Endothelial cell of umbilical vein (primary cell): ENCODE measurements around the gene OR56A3. TPM values are rescaled to one million over a fixed set of nuclear protein-coding genes. Genes with fewer than 3 reads are reported as not detected.

ENCODE experiments used
- BruUV-seq: library from RNA; stranded (reverse); fragments of 400-500 nt; replicated peaks from 2 replicates; lab custom pipeline; 2021; lab: Mats Ljungman, UMichigan
- CTCF ChIA-PET: fragments of 300-600, 350-600 bp; sonication (Branson Sonifier 250); formaldehyde crosslinking; loops from one replicate; lab custom pipeline; 2021; ENCODE audit warnings: antibody characterized with exemption, inconsistent platforms; lab: Charles Lee
- POLR2A ChIA-PET: fragments of 300-600, 350-600 bp; sonication (Branson Sonifier 250); formaldehyde crosslinking; loops from one replicate; lab custom pipeline; 2021; ENCODE audit warnings: antibody characterized with exemption, inconsistent platforms; lab: Charles Lee
- DNase-seq: peaks from one replicate; pipeline ENCODE4 v3.0.0-alpha.2; 2011; ENCODE audit warnings: low read depth, low spot score
- FAIRE-seq: peaks from 2 replicates; lab custom pipeline; 2011; peaks lifted over from hg19 to GRCh38; lab: Jason Lieb, UNC
- H2AFZ ChIP-seq: 2 replicates; pipeline ENCODE4 v1.6.0; 2012; ENCODE audit warnings: low read depth, low read length, control low read depth, inconsistent platforms
- H3K27ac ChIP-seq: 2 replicates; pipeline ENCODE4 v1.5.1; 2011; ENCODE audit warnings: low read depth, mild to moderate bottlenecking, control low read depth, low read length, moderate library complexity; ENCODE audit not compliant: insufficient read depth
- H3K27me3 ChIP-seq, 2 experiments: 2 replicates each; pipeline versions ENCODE4 v1.6.0 to v1.6.1; 2011; ENCODE audit warnings: low read length in 2 of 2, mixed read lengths in 1 of 2; ENCODE audit not compliant: control insufficient read depth in 2 of 2, insufficient read depth in 2 of 2
- H3K36me3 ChIP-seq, 2 experiments: 2 replicates in 1 of 2; 3 replicates in 1 of 2; pipeline ENCODE4 v1.5.1; 2011; ENCODE audit warnings: low read length in 2 of 2, mild to moderate bottlenecking in 1 of 2, moderate library complexity in 1 of 2; ENCODE audit not compliant: control insufficient read depth in 2 of 2, insufficient read depth in 2 of 2; ENCODE audit errors: extremely low read depth in 1 of 2
- H3K4me1 ChIP-seq: 3 replicates; pipeline ENCODE4 v1.5.1; 2011; ENCODE audit warnings: mild to moderate bottlenecking, low read length; ENCODE audit not compliant: control insufficient read depth, insufficient read depth; ENCODE audit errors: extremely low read depth
- H3K4me2 ChIP-seq: 2 replicates; pipeline ENCODE4 v1.6.1; 2011; ENCODE audit warnings: low read length, control low read depth, mixed read lengths; ENCODE audit not compliant: insufficient read depth
- H3K4me3 ChIP-seq, 3 experiments: fragments of 200-600 bp in 1 of 3; sonication (generic), shearing (Covaris generic) in 1 of 3; replicated peaks in 1 of 3; 2 replicates each; pipeline ENCODE4 v1.5.1; 2011 to 2016; ENCODE audit warnings: control low read depth in 3 of 3, low read length in 3 of 3, mild to moderate bottlenecking in 2 of 3, inconsistent platforms in 1 of 3, low read depth in 1 of 3, moderate library complexity in 1 of 3; ENCODE audit not compliant: insufficient read depth in 1 of 3
- H3K79me2 ChIP-seq: 2 replicates; pipeline ENCODE4 v1.6.0; 2012; ENCODE audit warnings: low read length, inconsistent platforms; ENCODE audit not compliant: control insufficient read depth, insufficient read depth
- H3K9ac ChIP-seq: replicated peaks from 2 replicates; pipeline ENCODE3; 2011; ENCODE audit warnings: low read length, control low read depth; ENCODE audit not compliant: insufficient read depth; ENCODE audit errors: extremely low read depth
- H3K9me1 ChIP-seq: replicated peaks from 3 replicates; pipeline ENCODE4 v1.6.0; 2011; ENCODE audit warnings: mild to moderate bottlenecking, low read length; ENCODE audit not compliant: control insufficient read depth, insufficient read depth; ENCODE audit errors: extremely low read depth
- H3K9me3 ChIP-seq: replicated peaks from 2 replicates; pipeline ENCODE4 v1.5.1; 2012; ENCODE audit warnings: low read length, inconsistent platforms; ENCODE audit not compliant: control insufficient read depth, insufficient read depth
- H4K20me1 ChIP-seq: replicated peaks from 2 replicates; pipeline ENCODE3; 2011; ENCODE audit warnings: mild to moderate bottlenecking, low read length; ENCODE audit not compliant: control insufficient read depth, insufficient read depth; ENCODE audit errors: extremely low read depth
- EZH2 ChIP-seq: IDR thresholded peaks from 2 replicates; pipeline ENCODE4 v1.6.1; 2012; ENCODE audit warnings: borderline replicate concordance, low read depth, mild to moderate bottlenecking, moderate library complexity, low read length, inconsistent platforms; ENCODE audit not compliant: severe bottlenecking
- FOS ChIP-seq: IDR thresholded peaks from 2 replicates; pipeline ENCODE4 v1.6.1; 2011; ENCODE audit warnings: mild to moderate bottlenecking, low read length, moderate library complexity, borderline replicate concordance; ENCODE audit not compliant: insufficient read depth
- GATA2 ChIP-seq: IDR thresholded peaks from 2 replicates; pipeline ENCODE4 v1.7.0; 2011; ENCODE audit warnings: low read depth, mild to moderate bottlenecking, moderate library complexity, mixed read lengths, low read length; ENCODE audit not compliant: insufficient read length, insufficient read depth
- JUN ChIP-seq: IDR thresholded peaks from 2 replicates; pipeline ENCODE4 v1.6.1; 2011; ENCODE audit warnings: borderline replicate concordance, low read depth; ENCODE audit not compliant: insufficient read length, insufficient read depth
- MYC ChIP-seq: IDR thresholded peaks from one replicate; pipeline ENCODE4 v1.6.1; 2011; ENCODE audit warnings: mild to moderate bottlenecking, low read depth, low read length
- POLR2A ChIP-seq: IDR thresholded peaks from 2 replicates; pipeline ENCODE4 v1.6.1; 2012; ENCODE audit warnings: low read depth, mild to moderate bottlenecking, control low read depth, low read length
- POLR2AphosphoS5 ChIP-seq: IDR thresholded peaks from 2 replicates; pipeline ENCODE4 v1.6.1; 2012; ENCODE audit warnings: low read depth, mild to moderate bottlenecking, control low read depth, low read length, moderate library complexity; ENCODE audit not compliant: insufficient read depth
- dilution Hi-C: fragments of 300-500 bp; cut with MboI; formaldehyde crosslinking; loops from one replicate; pipeline ENCODE4 v1.15.0; 2019; ENCODE audit warnings: low sequenced_read_pairs; ENCODE audit not compliant: extremely low pct_ligation_motif_present
- intact Hi-C: fragments of 100-400 bp; cut with micrococcal nuclease; formaldehyde crosslinking; loops from one replicate; pipeline ENCODE4 v1.10.0; 2022
- polyA plus RNA-seq, 4 experiments: library from polyadenylated mRNA; depleted of rRNA in 3 of 4; stranded (reverse) in 3 of 4; unstranded in 1 of 4; fragments of >200 nt; gene quantifications; 2 replicates each; pipeline versions ENCODE4 v1.2.1 to v1.2.3, GENCODE V29; 2011 to 2012; ENCODE audit warnings: missing spikeins in 1 of 4
- total RNA-seq: library from RNA; stranded (reverse); gene quantifications from 2 replicates; pipeline ENCODE4 v1.2.3, GENCODE V29; 2021
- TF ChIP-seq, protein P1 (sequence below), 2 donors: IDR thresholded peaks; 1 replicate in 1 of 2; 2 replicates in 1 of 2; pipeline ENCODE4 v1.5.1; 2011; ENCODE audit warnings: low read length in 2 of 2, mild to moderate bottlenecking in 2 of 2, moderate library complexity in 2 of 2, control low read depth in 1 of 2, inconsistent platforms in 1 of 2, low read depth in 1 of 2; ENCODE audit not compliant: insufficient read depth in 1 of 2; ENCODE audit errors: extremely low read depth in 1 of 2
- TF ChIP-seq, protein P2 (sequence below): IDR thresholded peaks from 2 replicates; pipeline ENCODE4 v1.6.1; 2011; ENCODE audit not compliant: insufficient read depth, insufficient read length

Gene OR56A3
- total and polyA plus RNA-seq, 2 donors (not counting 3 experiments of a cell fraction or from before 2014, with no cell fraction given) = not detected

DNA sequence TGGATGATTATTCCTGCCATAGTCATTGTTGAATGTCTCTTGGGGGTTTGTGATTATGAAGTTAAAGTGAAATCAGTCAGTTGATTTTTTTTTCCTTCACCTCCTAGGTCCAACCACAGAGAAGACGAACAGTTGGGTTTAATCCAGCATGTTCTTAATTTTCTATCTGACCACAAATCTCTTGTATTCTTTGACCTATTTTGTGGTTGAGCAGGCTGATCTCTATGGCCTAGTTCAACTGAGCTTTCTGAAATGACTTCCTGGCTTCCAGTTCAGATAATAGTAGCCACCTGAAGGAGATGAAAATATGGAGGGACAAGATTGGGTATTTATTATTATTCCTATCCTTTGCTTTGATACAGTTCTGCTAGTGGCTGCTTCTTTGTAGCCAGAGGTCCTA is 31.5 kb downstream of the OR56A3 start:
- Histone ChIP-seq H3K9ac (no peak overlapping the region), H3K27me3 (no peaks in the 10 kb centered on the region), H3K36me3 (no peaks in the 10 kb centered on the region), H3K4me1 (no peaks in the 10 kb centered on the region), H4K20me1 (no peaks in the 10 kb centered on the region), H3K79me2 (no peaks in the 10 kb centered on the region), H3K4me3 (no peak overlapping the region), H3K9me1 (no peaks in the 10 kb centered on the region), H2AFZ (no peak overlapping the region), H3K4me2 (no peak overlapping the region), H3K9me3 (no peaks in the 10 kb centered on the region), H3K27ac (no peak overlapping the region)
- intact Hi-C loops (no loop called here), dilution Hi-C loops (no loop called here)
- ChIA-PET POLR2A (no interaction called here), CTCF (no interaction called here)
- no peak for TF ChIP-seq GATA2
- TF ChIP-seq, protein P1, sequence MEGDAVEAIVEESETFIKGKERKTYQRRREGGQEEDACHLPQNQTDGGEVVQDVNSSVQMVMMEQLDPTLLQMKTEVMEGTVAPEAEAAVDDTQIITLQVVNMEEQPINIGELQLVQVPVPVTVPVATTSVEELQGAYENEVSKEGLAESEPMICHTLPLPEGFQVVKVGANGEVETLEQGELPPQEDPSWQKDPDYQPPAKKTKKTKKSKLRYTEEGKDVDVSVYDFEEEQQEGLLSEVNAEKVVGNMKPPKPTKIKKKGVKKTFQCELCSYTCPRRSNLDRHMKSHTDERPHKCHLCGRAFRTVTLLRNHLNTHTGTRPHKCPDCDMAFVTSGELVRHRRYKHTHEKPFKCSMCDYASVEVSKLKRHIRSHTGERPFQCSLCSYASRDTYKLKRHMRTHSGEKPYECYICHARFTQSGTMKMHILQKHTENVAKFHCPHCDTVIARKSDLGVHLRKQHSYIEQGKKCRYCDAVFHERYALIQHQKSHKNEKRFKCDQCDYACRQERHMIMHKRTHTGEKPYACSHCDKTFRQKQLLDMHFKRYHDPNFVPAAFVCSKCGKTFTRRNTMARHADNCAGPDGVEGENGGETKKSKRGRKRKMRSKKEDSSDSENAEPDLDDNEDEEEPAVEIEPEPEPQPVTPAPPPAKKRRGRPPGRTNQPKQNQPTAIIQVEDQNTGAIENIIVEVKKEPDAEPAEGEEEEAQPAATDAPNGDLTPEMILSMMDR (IDR thresholded peaks at IDR 0.05; ENCODE audit: extremely low read depth in 1 of 2, insufficient read depth in 1 of 2, low read depth in 1 of 2, low read length in 2 of 2) = no peak
- no peak for TF ChIP-seq FOS
- TF ChIP-seq POLR2AphosphoS5 = no peak
- no peak for TF ChIP-seq MYC
- no peak for TF ChIP-seq JUN
- no TSS peak for BruUV-seq
- FAIRE-seq = no peak
- DNase-seq = no peak

DNA sequence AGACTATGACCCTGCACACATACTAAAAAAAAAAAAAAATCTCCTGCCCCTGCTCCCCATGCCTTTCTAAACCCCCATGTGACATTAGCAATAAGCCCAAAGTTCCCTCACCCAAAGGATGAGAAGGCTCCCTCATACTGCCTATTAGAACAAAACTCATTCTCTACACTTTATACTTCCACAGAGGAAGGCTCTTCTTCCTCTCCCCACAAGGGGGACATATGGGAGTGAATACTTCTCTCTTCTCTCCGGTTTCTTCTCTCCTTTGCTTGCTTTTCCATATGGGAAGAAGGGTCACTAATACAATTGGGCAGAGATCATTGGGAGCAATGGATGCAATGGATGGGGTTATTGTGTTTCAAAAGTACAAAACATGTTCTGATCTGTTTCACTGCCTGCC is 41.4 kb downstream of the OR56A3 start:
- dilution Hi-C loops (no loop called here), intact Hi-C loops (no loop called here)
- Histone ChIP-seq H3K9me3 (no peaks in the 10 kb centered on the region), H2AFZ (no peak overlapping the region), H3K9me1 (no peaks in the 10 kb centered on the region), H3K4me3 (no peak overlapping the region), H3K79me2 (no peaks in the 10 kb centered on the region), H3K27me3 (no peaks in the 10 kb centered on the region), H4K20me1 (no peaks in the 10 kb centered on the region), H3K4me1 (no peaks in the 10 kb centered on the region), H3K36me3 (no peaks in the 10 kb centered on the region), H3K9ac (no peak overlapping the region), H3K4me2 (no peak overlapping the region), H3K27ac (no peak overlapping the region)
- FAIRE-seq = no peak
- no peak for DNase-seq
- BruUV-seq = no TSS peak
- POLR2A ChIA-PET = no interaction called here
- TF ChIP-seq MYC (no peak), GATA2 (no peak), FOS (no peak), EZH2 (no peak), POLR2A (no peak), POLR2AphosphoS5 (no peak), JUN (no peak)
- TF ChIP-seq, protein P1 (IDR thresholded peaks at IDR 0.05; ENCODE audit: extremely low read depth in 1 of 2, insufficient read depth in 1 of 2, low read depth in 1 of 2, low read length in 2 of 2) = no peak
- TF ChIP-seq, protein P2, sequence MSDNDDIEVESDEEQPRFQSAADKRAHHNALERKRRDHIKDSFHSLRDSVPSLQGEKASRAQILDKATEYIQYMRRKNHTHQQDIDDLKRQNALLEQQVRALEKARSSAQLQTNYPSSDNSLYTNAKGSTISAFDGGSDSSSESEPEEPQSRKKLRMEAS = no peak
- CTCF ChIA-PET = no interaction called here
